ENCODE measurements around the gene IFI6.
A peak's percentile ranks its signal among the peaks of the same experiment; 100 is the strongest.
"Not testable (repeated sequence)": the region's sequence is repeated elsewhere in the genome, so short reads cannot be mapped to it uniquely, and the experiment has no call there.

Gene IFI6

DNA sequence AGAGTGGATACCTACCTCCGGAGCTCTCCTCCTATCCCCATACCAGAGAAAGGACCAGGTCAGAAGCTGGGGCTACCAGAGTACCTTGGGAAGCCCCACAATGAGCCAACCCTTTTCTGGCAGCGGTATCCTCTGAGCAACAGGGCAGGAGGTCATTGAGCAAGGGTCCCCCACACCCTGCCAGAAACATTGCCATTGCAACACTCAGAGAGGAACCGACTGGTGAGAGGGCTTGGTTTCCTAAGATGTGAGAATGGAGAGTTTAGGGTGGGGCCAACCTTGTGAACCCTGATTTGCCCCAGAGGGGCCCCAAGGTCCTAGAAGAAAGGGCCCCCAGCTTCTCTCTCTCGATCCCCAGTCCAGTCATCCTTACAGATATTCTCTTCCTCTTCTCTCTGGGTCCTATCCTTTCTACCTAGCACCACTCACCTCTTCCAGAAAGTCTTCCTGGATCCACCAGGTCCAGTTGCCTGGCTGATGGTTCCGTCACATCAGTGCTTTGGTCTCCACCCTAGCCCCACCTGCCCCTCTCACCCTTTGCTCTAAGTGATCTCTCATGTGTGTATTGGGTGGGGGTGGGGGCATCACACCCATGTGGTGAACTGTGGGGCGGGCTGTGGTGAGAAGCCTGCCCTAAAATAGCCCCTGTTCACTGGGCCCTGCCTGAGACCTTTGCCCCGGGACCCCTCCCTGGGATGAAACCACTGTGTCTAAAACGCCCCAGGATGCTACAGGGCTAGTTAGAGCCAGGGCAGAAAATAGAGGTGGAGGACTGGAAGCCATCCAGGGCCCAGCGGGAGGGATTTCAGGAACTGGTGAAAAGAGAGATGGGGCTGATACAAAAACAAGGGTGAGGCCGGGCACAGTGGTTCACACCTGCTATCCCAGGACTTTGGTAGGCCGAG is 45.7 kb downstream of the IFI6 start:
- DNase-seq: no peak

GRCh38 chr1:27624467-27625178 is 47.4 kb downstream of the IFI6 start:
- DNase-seq: no peak

DNA sequence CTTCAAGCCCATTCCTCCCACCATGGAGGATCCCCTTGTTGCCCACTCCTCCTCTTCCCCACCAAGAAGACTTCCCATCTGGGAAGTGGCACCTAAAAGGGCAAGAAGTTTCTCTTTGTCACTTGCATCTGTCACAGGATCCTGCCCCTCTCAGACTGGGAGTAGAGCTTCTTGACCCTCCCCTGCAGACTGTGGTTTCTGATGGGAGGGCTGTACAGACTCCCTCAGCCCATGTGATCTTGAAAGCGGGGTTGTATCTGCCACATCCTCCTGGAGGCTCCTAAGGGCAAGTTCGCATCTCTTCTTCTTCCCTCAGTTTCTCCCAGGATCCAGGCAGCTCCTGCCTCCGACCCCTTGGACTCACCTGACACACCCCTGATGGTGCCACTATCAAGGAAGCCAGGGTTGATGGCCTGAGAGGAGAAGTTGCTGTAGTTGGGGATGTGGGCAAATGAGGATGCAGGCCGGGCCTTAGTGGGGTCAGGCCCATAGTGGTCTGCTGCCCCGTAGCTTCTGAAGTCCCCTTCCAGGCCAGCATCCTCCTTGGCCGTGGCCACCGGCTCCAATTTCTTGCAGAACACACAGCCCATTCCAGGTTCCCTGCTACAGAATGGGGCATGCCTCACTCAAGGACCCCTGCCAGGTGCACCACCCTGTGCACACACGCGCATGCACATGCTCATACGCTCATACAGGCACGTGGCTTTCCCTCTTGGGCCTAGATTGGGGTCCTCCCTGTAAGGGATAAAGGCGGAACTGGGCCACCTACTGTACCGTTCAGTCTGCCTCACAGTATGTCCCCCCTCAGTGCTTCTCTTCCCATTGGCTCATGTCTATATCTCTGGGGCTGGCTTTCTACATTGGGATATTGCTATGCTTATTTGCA is 48.4 kb downstream of the IFI6 start:
- no peak for DNase-seq

GRCh38 chr1:27622828-27623227 is 49.2 kb downstream of the IFI6 start:
- DNase-seq: no peak

- no peak for DNase-seq
Observed at GRCh38 chr1:27621051-27621920, 50.7 kb downstream of the IFI6 start.

- not testable (repeated sequence) for DNase-seq
Observed at GRCh38 chr1:27619782-27620438, 52.1 kb downstream of the IFI6 start.

- DNase-seq: peak in 1 of 2 experiments; percentile 49
Observed at GRCh38 chr1:27618341-27619082, 53.5 kb downstream of the IFI6 start.

- DNase-seq: no peak
Observed at GRCh38 chr1:27617420-27617819, 54.6 kb downstream of the IFI6 start.

DNA sequence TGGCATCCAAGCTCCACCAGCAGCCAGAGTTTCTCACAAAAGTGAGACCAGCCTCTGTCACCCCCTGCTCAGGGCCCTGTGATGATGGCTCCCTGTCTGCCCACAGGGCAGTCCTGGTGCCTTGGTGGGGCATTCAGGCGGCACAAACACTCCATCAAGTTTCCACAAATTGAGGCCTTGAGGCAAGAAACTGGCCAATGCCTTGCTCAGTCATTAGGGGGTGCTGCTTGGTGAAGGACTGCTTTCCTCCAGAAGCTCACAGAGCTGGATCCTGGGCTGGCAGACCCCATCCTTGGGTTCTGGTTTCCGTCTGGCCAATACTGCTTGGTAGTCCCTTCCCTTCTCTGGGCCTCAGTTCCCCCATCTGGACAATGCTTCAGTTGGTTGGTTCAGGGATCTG is 55.6 kb downstream of the IFI6 start:
- DNase-seq: no peak

Data from activated T-cell treated with anti-CD3 and anti-CD28 coated beads, Interleukin-2, amount 50 U/mL, for 48 hours (primary cell).